ENCODE data around the gene THRB.

GRCh38 chr3:24361623-24362022, 133.0 kb downstream of the THRB start:
- TF ChIP-seq CTCF (IDR thresholded peaks at IDR 0.05) (no peak), POLR2A (IDR thresholded peaks at IDR 0.05) (no peak)
